ENCODE measurements around the gene SNX8. TPM values are rescaled to one million over a fixed set of nuclear protein-coding genes. Genes with fewer than 3 reads are reported as not detected.
"Not testable (repeated sequence)": the region's sequence is repeated elsewhere in the genome, so short reads cannot be mapped to it uniquely, and the experiment has no call there.

Gene SNX8
- total RNA-seq, 1 donor from 2014 or later = 15.6 TPM

GRCh38 chr7:2336626-2337299, 22.5 kb upstream of the SNX8 start:
- H3K9me3 Mint-ChIP-seq (ENCODE audit: low read depth) = no peaks in the 10 kb centered on the region
- no peak for TF ChIP-seq CTCF (IDR thresholded peaks at IDR 0.05; ENCODE audit: unreplicated experiment)
- H3K4me3 Mint-ChIP-seq (ENCODE audit: low read depth) = no peak overlapping the region
- H3K36me3 Mint-ChIP-seq (ENCODE audit: insufficient read depth) = peaks cover 2% of the 10 kb centered on the region
- H3K4me1 Mint-ChIP-seq (ENCODE audit: low read depth) = peaks cover 2% of the 10 kb centered on the region
- H3K27ac Mint-ChIP-seq = no peak overlapping the region
- no peak for DNase-seq (ENCODE audit: low spot score, unreplicated experiment)
- H3K27me3 Mint-ChIP-seq = no peaks in the 10 kb centered on the region

GRCh38 chr7:2332606-2333231, 18.5 kb upstream of the SNX8 start:
- DNase-seq (ENCODE audit: low spot score, unreplicated experiment); H3K36me3 Mint-ChIP-seq (ENCODE audit: insufficient read depth): not testable (repeated sequence)

GRCh38 chr7:2331707-2332106, 17.5 kb upstream of the SNX8 start:
- no peaks in the 10 kb centered on the region for H3K27me3 Mint-ChIP-seq
- no peaks in the 10 kb centered on the region for H3K9me3 Mint-ChIP-seq (ENCODE audit: low read depth)
- H3K27ac Mint-ChIP-seq = no peak overlapping the region
- no peak for DNase-seq (ENCODE audit: low spot score, unreplicated experiment)
- H3K36me3 Mint-ChIP-seq (ENCODE audit: insufficient read depth) = peaks cover 2% of the 10 kb centered on the region
- TF ChIP-seq CTCF (IDR thresholded peaks at IDR 0.05; ENCODE audit: unreplicated experiment) = no peak
- peaks cover 2% of the 10 kb centered on the region for H3K4me1 Mint-ChIP-seq (ENCODE audit: low read depth)
- no peak overlapping the region for H3K4me3 Mint-ChIP-seq (ENCODE audit: low read depth)

More at GRCh38 chr7:2332606-2333231, 18.5 kb upstream of the SNX8 start:
- not testable (repeated sequence) for H3K27ac Mint-ChIP-seq; H3K9me3 Mint-ChIP-seq (ENCODE audit: low read depth); H3K27me3 Mint-ChIP-seq; H3K4me3 Mint-ChIP-seq (ENCODE audit: low read depth); H3K4me1 Mint-ChIP-seq (ENCODE audit: low read depth)

- H3K27me3 Mint-ChIP-seq = no peaks in the 10 kb centered on the region
- no peak overlapping the region for H3K27ac Mint-ChIP-seq
- H3K9me3 Mint-ChIP-seq (ENCODE audit: low read depth) = no peaks in the 10 kb centered on the region
- peaks cover 2% of the 10 kb centered on the region for H3K36me3 Mint-ChIP-seq (ENCODE audit: insufficient read depth)
- no peak for TF ChIP-seq CTCF (IDR thresholded peaks at IDR 0.05; ENCODE audit: unreplicated experiment)
- H3K4me3 Mint-ChIP-seq (ENCODE audit: low read depth) = no peak overlapping the region
- DNase-seq (ENCODE audit: low spot score, unreplicated experiment) = no peak
- peaks cover 2% of the 10 kb centered on the region for H3K4me1 Mint-ChIP-seq (ENCODE audit: low read depth)
These were observed 16.3 kb upstream of the SNX8 start for GRCh38 chr7:2330493-2330892.

- H3K36me3 Mint-ChIP-seq (ENCODE audit: insufficient read depth) = no peaks in the 10 kb centered on the region
- TF ChIP-seq CTCF (IDR thresholded peaks at IDR 0.05; ENCODE audit: unreplicated experiment) = no peak
- H3K4me3 Mint-ChIP-seq (ENCODE audit: low read depth) = no peak overlapping the region
- H3K4me1 Mint-ChIP-seq (ENCODE audit: low read depth) = no peaks in the 10 kb centered on the region
- H3K27ac Mint-ChIP-seq = no peak overlapping the region
- DNase-seq (ENCODE audit: low spot score, unreplicated experiment) = no peak
- H3K9me3 Mint-ChIP-seq (ENCODE audit: low read depth) = no peaks in the 10 kb centered on the region
- no peaks in the 10 kb centered on the region for H3K27me3 Mint-ChIP-seq
These were observed 12.7 kb upstream of the SNX8 start for GRCh38 chr7:2326951-2327350.

- peak overlapping the region; percentile 64 for H3K27ac Mint-ChIP-seq
- H3K27me3 Mint-ChIP-seq = no peaks in the 10 kb centered on the region
- H3K4me3 Mint-ChIP-seq (ENCODE audit: low read depth) = no peak overlapping the region
- TF ChIP-seq CTCF (IDR thresholded peaks at IDR 0.05; ENCODE audit: unreplicated experiment) = no peak
- no peaks in the 10 kb centered on the region for H3K4me1 Mint-ChIP-seq (ENCODE audit: low read depth)
- no peak for DNase-seq (ENCODE audit: low spot score, unreplicated experiment)
- H3K9me3 Mint-ChIP-seq (ENCODE audit: low read depth) = no peaks in the 10 kb centered on the region
- no peaks in the 10 kb centered on the region for H3K36me3 Mint-ChIP-seq (ENCODE audit: insufficient read depth)
These were observed 10.9 kb upstream of the SNX8 start for GRCh38 chr7:2325162-2325561.
